Measurements from ENCODE around the gene GLIS1. TPM values are rescaled to one million over a fixed set of nuclear protein-coding genes. Genes with fewer than 3 reads are reported as not detected.

The GLIS1 gene
- polyA plus RNA-seq, 1 donor (not counting 4 experiments of a cell fraction or from before 2014, with no cell fraction given), result not detected

GRCh38 chr1:53510215-53510614, 228.7 kb downstream of the GLIS1 start:
- no peak for FAIRE-seq
- Histone ChIP-seq H2AFZ (ENCODE audit: control insufficient read depth, low read length) (no peak overlapping the region), H3K9ac (ENCODE audit: control insufficient read depth, extremely low read depth, insufficient read depth, low read length) (no peak overlapping the region), H3K9me3 (ENCODE audit: control insufficient read depth, low read depth, low read length) (no peaks in the 10 kb centered on the region), H3K27me3 (ENCODE audit: control insufficient read depth, extremely low read depth, insufficient read depth, low read length) (peaks cover 14% of the 10 kb centered on the region), H3K4me1 (ENCODE audit: control insufficient read depth, extremely low read depth, insufficient read depth, low read length) (peaks cover 4% of the 10 kb centered on the region), H3K4me2 (ENCODE audit: control insufficient read depth, extremely low read depth, insufficient read depth, low read depth, low read length) (no peak overlapping the region), H3K9me1 (ENCODE audit: control insufficient read depth, extremely low read depth, insufficient read depth, low read length) (no peaks in the 10 kb centered on the region), H4K20me1 (ENCODE audit: control insufficient read depth, extremely low read depth, insufficient read depth, low read length) (no peaks in the 10 kb centered on the region), H3K27ac (ENCODE audit: control insufficient read depth, insufficient read depth, low read length) (no peak overlapping the region), H3K4me3 (ENCODE audit: control insufficient read depth in 2 of 3, extremely low read depth in 1 of 3, insufficient read depth in 2 of 3, low read depth in 1 of 3, low read length in 3 of 3) (no peak overlapping the region), H3K36me3 (ENCODE audit: control insufficient read depth in 2 of 2, extremely low read depth in 1 of 2, insufficient read depth in 2 of 2, low read length in 2 of 2) (no peaks in the 10 kb centered on the region), H3K79me2 (ENCODE audit: control insufficient read depth, insufficient read depth, low read length) (no peaks in the 10 kb centered on the region)
- TF ChIP-seq CTCF (optimal IDR thresholded peaks at IDR 0.05 in 1 of 3, IDR thresholded peaks at IDR 0.05 in 1 of 3, conservative IDR thresholded peaks at IDR 0.05 in 1 of 3; ENCODE audit: extremely low read depth in 1 of 3, insufficient read depth in 2 of 3, low read length in 3 of 3) (no peak), EZH2 (IDR thresholded peaks at IDR 0.05; ENCODE audit: low read length) (no peak)
- DNase-seq (ENCODE audit: low read depth, low spot score), result no peak
- dilution Hi-C loops (cut with MboI; ENCODE audit: extremely low pct_ligation_motif_present, low sequenced_read_pairs), result no loop called here

- no peak overlapping the region for H2AFZ ChIP-seq (ENCODE audit: control insufficient read depth, low read length)
- H3K9me1 ChIP-seq (ENCODE audit: control insufficient read depth, extremely low read depth, insufficient read depth, low read length), result no peaks in the 10 kb centered on the region
- H3K9me3 ChIP-seq (ENCODE audit: control insufficient read depth, low read depth, low read length), result no peaks in the 10 kb centered on the region
- no peak overlapping the region for H3K27ac ChIP-seq (ENCODE audit: control insufficient read depth, insufficient read depth, low read length)
- H3K79me2 ChIP-seq (ENCODE audit: control insufficient read depth, insufficient read depth, low read length), result no peaks in the 10 kb centered on the region
- H3K4me3 ChIP-seq (ENCODE audit: control insufficient read depth in 2 of 3, extremely low read depth in 1 of 3, insufficient read depth in 2 of 3, low read depth in 1 of 3, low read length in 3 of 3), result no peak overlapping the region
- H3K4me2 ChIP-seq (ENCODE audit: control insufficient read depth, extremely low read depth, insufficient read depth, low read depth, low read length), result no peak overlapping the region
- no peak for TF ChIP-seq CTCF (optimal IDR thresholded peaks at IDR 0.05 in 1 of 3, IDR thresholded peaks at IDR 0.05 in 1 of 3, conservative IDR thresholded peaks at IDR 0.05 in 1 of 3; ENCODE audit: extremely low read depth in 1 of 3, insufficient read depth in 2 of 3, low read length in 3 of 3)
- no peak for TF ChIP-seq EZH2 (IDR thresholded peaks at IDR 0.05; ENCODE audit: low read length)
- no peaks in the 10 kb centered on the region for H4K20me1 ChIP-seq (ENCODE audit: control insufficient read depth, extremely low read depth, insufficient read depth, low read length)
- DNase-seq (ENCODE audit: low read depth, low spot score) (no peak), FAIRE-seq (no peak)
- H3K36me3 ChIP-seq (ENCODE audit: control insufficient read depth in 2 of 2, extremely low read depth in 1 of 2, insufficient read depth in 2 of 2, low read length in 2 of 2), result no peaks in the 10 kb centered on the region
- no peak overlapping the region for H3K9ac ChIP-seq (ENCODE audit: control insufficient read depth, extremely low read depth, insufficient read depth, low read length)
- dilution Hi-C loops (cut with MboI; ENCODE audit: extremely low pct_ligation_motif_present, low sequenced_read_pairs), result no loop called here
- peaks cover 4% of the 10 kb centered on the region for H3K4me1 ChIP-seq (ENCODE audit: control insufficient read depth, extremely low read depth, insufficient read depth, low read length)
- peaks cover 14% of the 10 kb centered on the region for H3K27me3 ChIP-seq (ENCODE audit: control insufficient read depth, extremely low read depth, insufficient read depth, low read length)
Observed at GRCh38 chr1:53509775-53510174, 229.2 kb downstream of the GLIS1 start.

Measured in keratinocyte (primary cell).